SU-DHL-6 (cell line): ENCODE measurements around the gene IRAK4.

Experiments
- H2AFZ ChIP-seq: fragments of 200-600 bp; sonication (generic); 2 replicates; pipeline ENCODE4 v1.6.1; 2014; ENCODE audit warnings: low read depth, mild to moderate bottlenecking, moderate library complexity, mixed read lengths, antibody characterized with exemption, low read length; ENCODE audit not compliant: severe bottlenecking
- H3F3A ChIP-seq: fragments of 200-600 bp; shearing (Covaris generic); 2 replicates; pipeline ENCODE4 v1.6.0; 2016; ENCODE audit warnings: antibody characterized with exemption, mild to moderate bottlenecking; ENCODE audit not compliant: insufficient read depth
- H3K27ac ChIP-seq: fragments of 200-600 bp; sonication (generic); 2 replicates; pipeline ENCODE4 v1.5.1; 2016; ENCODE audit warnings: low read depth, mild to moderate bottlenecking, low read length, moderate library complexity, mixed read lengths
- H3K27me3 ChIP-seq: fragments of 200-600 bp; sonication (generic), shearing (Covaris generic); 2 replicates; pipeline ENCODE4 v1.6.0; 2014; ENCODE audit warnings: mild to moderate bottlenecking, low read length
- H3K36me3 ChIP-seq: fragments of 200-600 bp; sonication (generic); 2 replicates; pipeline ENCODE4 v1.6.1; 2014; ENCODE audit warnings: mild to moderate bottlenecking, low read length, mixed read lengths
- H3K4me2 ChIP-seq: fragments of 300-600, 200-600 bp; shearing (Covaris generic), sonication (generic); 2 replicates; pipeline ENCODE4 v1.6.0; 2014; ENCODE audit warnings: low read length, low read depth, mild to moderate bottlenecking; ENCODE audit not compliant: poor library complexity, severe bottlenecking
- H3K4me3 ChIP-seq: fragments of 200-600 bp; sonication (generic); 2 replicates; pipeline ENCODE4 v1.5.1; 2014; ENCODE audit warnings: antibody characterized with exemption, low read length, mild to moderate bottlenecking, mixed read lengths; ENCODE audit not compliant: insufficient read depth, poor library complexity, severe bottlenecking
- H3K79me2 ChIP-seq: fragments of 200-600 bp; sonication (generic); 2 replicates; pipeline ENCODE4 v1.6.1; 2014; ENCODE audit warnings: mild to moderate bottlenecking, low read length, moderate library complexity; ENCODE audit not compliant: insufficient read depth
- H3K9ac ChIP-seq: fragments of 200-600 bp; sonication (generic); 2 replicates; pipeline ENCODE4 v1.7.0; 2014; ENCODE audit warnings: mild to moderate bottlenecking, low read length
- H3K9me2 ChIP-seq: fragments of 200-600 bp; sonication (generic); replicated peaks from 2 replicates; pipeline ENCODE4 v1.6.1; 2014; ENCODE audit warnings: low read length; ENCODE audit not compliant: insufficient read depth
- H3K9me3 ChIP-seq: fragments of 200-600 bp; sonication (generic); 2 replicates; pipeline ENCODE4 v1.6.1; 2014; ENCODE audit warnings: low read length, mixed read lengths; ENCODE audit not compliant: insufficient read depth
- H4K20me1 ChIP-seq: fragments of 200-600 bp; sonication (generic); 2 replicates; pipeline ENCODE4 v1.6.1; 2014; ENCODE audit warnings: low read depth, mild to moderate bottlenecking, antibody characterized with exemption, low read length, moderate library complexity, mixed read lengths
- CTCF ChIP-seq: fragments of 200-600 bp; sonication (generic); IDR thresholded peaks from one replicate; pipeline ENCODE4 v1.5.1; 2017; ENCODE audit warnings: antibody characterized with exemption, mild to moderate bottlenecking, low read length, moderate library complexity; ENCODE audit not compliant: insufficient read depth, poor library complexity, severe bottlenecking
- EZH2phosphoT487 ChIP-seq: fragments of 200-600 bp; sonication (generic), shearing (Covaris generic); conservative IDR thresholded peaks from 2 replicates; pipeline ENCODE4 v1.6.1; 2018; ENCODE audit warnings: mild to moderate bottlenecking, antibody characterized with exemption, low read length, moderate library complexity, mixed read lengths

Gene IRAK4

DNA sequence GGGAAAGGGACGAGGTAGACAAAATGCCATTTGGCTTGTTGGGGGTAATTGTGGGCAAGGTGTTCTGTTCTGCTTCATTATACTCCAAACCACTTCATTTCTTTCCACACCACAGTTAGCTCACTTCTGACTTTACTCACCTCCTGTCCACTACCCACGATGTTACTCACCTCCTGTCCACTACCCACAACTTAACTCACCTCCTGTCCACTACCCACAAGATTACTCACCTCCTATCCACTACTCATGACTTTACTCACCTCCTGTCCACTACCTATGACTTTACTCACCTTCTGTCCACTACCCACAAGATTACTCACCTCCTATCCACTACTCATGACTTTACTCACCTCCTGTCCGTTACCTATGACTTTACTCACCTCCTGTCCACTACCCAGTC lies 57.4 kb downstream of the IRAK4 start:
- H3K9me2 ChIP-seq = no peaks in the 10 kb centered on the region
- no peak overlapping the region for H3K4me3 ChIP-seq
- H3K9me3 ChIP-seq = no peaks in the 10 kb centered on the region
- no peak overlapping the region for H3K4me2 ChIP-seq
- no peaks in the 10 kb centered on the region for H4K20me1 ChIP-seq
- no peak overlapping the region for H3K27ac ChIP-seq
- H2AFZ ChIP-seq = no peak overlapping the region
- H3K9ac ChIP-seq = no peak overlapping the region
- no peaks in the 10 kb centered on the region for H3K36me3 ChIP-seq
- no peaks in the 10 kb centered on the region for H3K79me2 ChIP-seq
- no peak for TF ChIP-seq CTCF
- TF ChIP-seq EZH2phosphoT487 = no peak
- H3K27me3 ChIP-seq = no peaks in the 10 kb centered on the region
- H3F3A ChIP-seq = no peaks in the 10 kb centered on the region

DNA sequence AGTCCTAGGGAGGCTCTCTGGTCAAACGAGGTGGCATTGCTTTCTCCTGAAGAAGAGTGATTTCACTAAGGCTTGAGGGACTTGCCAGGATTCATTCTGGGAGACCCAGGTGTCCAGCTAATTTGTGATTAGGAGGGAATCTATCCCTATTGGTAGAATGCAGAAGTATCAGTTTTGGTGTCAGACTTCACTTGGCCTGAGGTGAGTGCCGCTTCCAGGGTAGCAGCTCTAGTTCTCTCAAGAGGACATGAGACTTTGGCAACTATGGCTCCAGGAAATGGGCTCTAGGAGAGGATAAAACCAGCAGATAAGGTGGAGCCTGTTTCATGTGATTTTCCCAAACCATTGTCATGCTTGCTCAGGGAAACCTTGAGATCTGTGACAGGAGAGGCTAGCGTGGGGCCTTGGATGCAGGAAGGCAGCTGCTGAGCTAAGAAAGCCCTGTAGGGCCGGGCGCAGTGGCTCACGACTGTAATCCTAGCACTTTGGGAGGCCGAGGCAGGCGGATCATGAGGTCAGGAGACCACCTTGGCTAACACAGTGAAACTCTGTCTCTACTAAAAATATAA lies 65.5 kb downstream of the IRAK4 start:
- H3K9me3 ChIP-seq = no peaks in the 10 kb centered on the region
- no peaks in the 10 kb centered on the region for H3K27me3 ChIP-seq
- no peak overlapping the region for H3K9ac ChIP-seq
- H3K27ac ChIP-seq = no peak overlapping the region
- H2AFZ ChIP-seq = no peak overlapping the region
- no peaks in the 10 kb centered on the region for H4K20me1 ChIP-seq
- H3K4me2 ChIP-seq = no peak overlapping the region
- H3F3A ChIP-seq = no peaks in the 10 kb centered on the region
- H3K9me2 ChIP-seq = no peaks in the 10 kb centered on the region
- H3K79me2 ChIP-seq = no peaks in the 10 kb centered on the region
- H3K36me3 ChIP-seq = no peaks in the 10 kb centered on the region
- TF ChIP-seq CTCF = no peak
- no peak for TF ChIP-seq EZH2phosphoT487
- no peak overlapping the region for H3K4me3 ChIP-seq

- no peak overlapping the region for H3K27ac ChIP-seq
These were observed 67.9 kb downstream of the IRAK4 start for GRCh38 chr12:43826681-43827080.

More at GRCh38 chr12:43826681-43827080, 67.9 kb downstream of the IRAK4 start:
- Histone ChIP-seq H3K27me3 (no peaks in the 10 kb centered on the region), H3K36me3 (no peaks in the 10 kb centered on the region), H3K9ac (no peak overlapping the region), H3F3A (no peaks in the 10 kb centered on the region), H3K9me3 (no peaks in the 10 kb centered on the region), H3K4me3 (no peak overlapping the region), H3K4me2 (no peak overlapping the region), H2AFZ (no peak overlapping the region), H3K9me2 (no peaks in the 10 kb centered on the region), H3K79me2 (no peaks in the 10 kb centered on the region), H4K20me1 (no peaks in the 10 kb centered on the region)
- TF ChIP-seq EZH2phosphoT487 (no peak), CTCF (no peak)
